AG10803 (cell line): ENCODE measurements around the gene SIX5.
"Not testable (repeated sequence)": the region's sequence is repeated elsewhere in the genome, so short reads cannot be mapped to it uniquely, and the experiment has no call there.

ENCODE experiments used
- DNase-seq: peaks from one replicate; pipeline ENCODE4 v3.0.0; 2010; ENCODE audit warnings: low read depth
- H3K4me3 ChIP-seq: 2 replicates; pipeline ENCODE4 v1.5.1; 2011; ENCODE audit warnings: mild to moderate bottlenecking, low read length, control low read depth
- CTCF ChIP-seq: conservative IDR thresholded peaks from 2 replicates; pipeline ENCODE4 v1.5.1; 2011; ENCODE audit warnings: mild to moderate bottlenecking, low read length, control low read depth, inconsistent platforms

SIX5 gene

GRCh38 chr19:45753548-45753947, 15.5 kb downstream of the SIX5 start:
- peak; percentile 19; the same call in 1 of the 2 replicates for TF ChIP-seq CTCF
- no peak overlapping the region for H3K4me3 ChIP-seq
- no peak for DNase-seq

GRCh38 chr19:45752639-45753038, 16.4 kb downstream of the SIX5 start:
- DNase-seq: no peak
- no peak for TF ChIP-seq CTCF
- H3K4me3 ChIP-seq: no peak overlapping the region

GRCh38 chr19:45751483-45751882, 17.6 kb downstream of the SIX5 start:
- DNase-seq, H3K4me3 ChIP-seq: not testable (repeated sequence)

GRCh38 chr19:45747513-45747912, 21.5 kb downstream of the SIX5 start:
- no peak for DNase-seq
- no peak for TF ChIP-seq CTCF
- H3K4me3 ChIP-seq: no peak overlapping the region

GRCh38 chr19:45746866-45747265, 22.2 kb downstream of the SIX5 start:
- DNase-seq: peak; percentile 23
- no peak for TF ChIP-seq CTCF

GRCh38 chr19:45745606-45746005, 23.4 kb downstream of the SIX5 start:
- TF ChIP-seq CTCF: no peak
- H3K4me3 ChIP-seq: no peak overlapping the region
- DNase-seq: no peak

More at GRCh38 chr19:45746866-45747265, 22.2 kb downstream of the SIX5 start:
- no peak overlapping the region for H3K4me3 ChIP-seq

GRCh38 chr19:45742969-45743368, 26.1 kb downstream of the SIX5 start:
- DNase-seq: no peak
- no peak for TF ChIP-seq CTCF
- no peak overlapping the region for H3K4me3 ChIP-seq
